Measurements from ENCODE around the gene ZFHX3.
"Not testable (repeated sequence)": the region's sequence is repeated elsewhere in the genome, so short reads cannot be mapped to it uniquely, and the experiment has no call there.

ZFHX3 gene

GRCh38 chr16:73021866-73022495, 25.9 kb downstream of the ZFHX3 start:
- DNase-seq (ENCODE audit: low read depth in 2 of 2) = no peak

- DNase-seq (ENCODE audit: low read depth in 2 of 2) = no peak
Observed at GRCh38 chr16:73020409-73020884, 27.5 kb downstream of the ZFHX3 start.

GRCh38 chr16:73019457-73020362, 28.2 kb downstream of the ZFHX3 start:
- no peak for DNase-seq (ENCODE audit: low read depth in 2 of 2)

GRCh38 chr16:73018821-73019456, 29.0 kb downstream of the ZFHX3 start:
- DNase-seq (ENCODE audit: low read depth in 2 of 2) = no peak

- no peak for DNase-seq (ENCODE audit: low read depth in 2 of 2)
Observed at GRCh38 chr16:73017321-73017720, 30.6 kb downstream of the ZFHX3 start.

GRCh38 chr16:73016488-73016830, 31.5 kb downstream of the ZFHX3 start:
- DNase-seq (ENCODE audit: low read depth in 2 of 2) = no peak

- no peak for DNase-seq (ENCODE audit: low read depth in 2 of 2)
Observed at GRCh38 chr16:73015612-73016487, 32.1 kb downstream of the ZFHX3 start.

- no peak for DNase-seq (ENCODE audit: low read depth in 2 of 2)
Observed at GRCh38 chr16:73014768-73015167, 33.2 kb downstream of the ZFHX3 start.

GRCh38 chr16:73013974-73014373, 34.0 kb downstream of the ZFHX3 start:
- DNase-seq (ENCODE audit: low read depth in 2 of 2) = no peak

- DNase-seq (ENCODE audit: low read depth in 2 of 2) = no peak
Observed at GRCh38 chr16:73012341-73012740, 35.6 kb downstream of the ZFHX3 start.

- DNase-seq (ENCODE audit: low read depth in 2 of 2) = no peak
Observed at GRCh38 chr16:73011926-73012325, 36.0 kb downstream of the ZFHX3 start.

- DNase-seq (ENCODE audit: low read depth in 2 of 2) = no peak
Observed at GRCh38 chr16:73010150-73010676, 37.7 kb downstream of the ZFHX3 start.

- not testable (repeated sequence) for DNase-seq (ENCODE audit: low read depth in 2 of 2)
Observed at GRCh38 chr16:73009710-73010109, 38.2 kb downstream of the ZFHX3 start.

- DNase-seq (ENCODE audit: low read depth in 2 of 2) = no peak
Observed at GRCh38 chr16:73006026-73006425, 41.9 kb downstream of the ZFHX3 start.

GRCh38 chr16:73002866-73003265, 45.1 kb downstream of the ZFHX3 start:
- no peak for DNase-seq (ENCODE audit: low read depth in 2 of 2)

GRCh38 chr16:73000907-73001521, 46.9 kb downstream of the ZFHX3 start:
- DNase-seq (ENCODE audit: low read depth in 2 of 2) = no peak

GRCh38 chr16:73000020-73000906, 47.7 kb downstream of the ZFHX3 start:
- no peak for DNase-seq (ENCODE audit: low read depth in 2 of 2)

GRCh38 chr16:72999541-73000019, 48.3 kb downstream of the ZFHX3 start:
- no peak for DNase-seq (ENCODE audit: low read depth in 2 of 2)

- no peak for DNase-seq (ENCODE audit: low read depth in 2 of 2)
Observed at GRCh38 chr16:72997141-72997542, 50.8 kb downstream of the ZFHX3 start.
